ENCODE data around the gene KDM3A. TPM values are rescaled to one million over a fixed set of nuclear protein-coding genes. Genes with fewer than 3 reads are reported as not detected.

Gene KDM3A
- polyA plus RNA-seq, 1 donor from 2014 or later = 51.2 TPM

DNA sequence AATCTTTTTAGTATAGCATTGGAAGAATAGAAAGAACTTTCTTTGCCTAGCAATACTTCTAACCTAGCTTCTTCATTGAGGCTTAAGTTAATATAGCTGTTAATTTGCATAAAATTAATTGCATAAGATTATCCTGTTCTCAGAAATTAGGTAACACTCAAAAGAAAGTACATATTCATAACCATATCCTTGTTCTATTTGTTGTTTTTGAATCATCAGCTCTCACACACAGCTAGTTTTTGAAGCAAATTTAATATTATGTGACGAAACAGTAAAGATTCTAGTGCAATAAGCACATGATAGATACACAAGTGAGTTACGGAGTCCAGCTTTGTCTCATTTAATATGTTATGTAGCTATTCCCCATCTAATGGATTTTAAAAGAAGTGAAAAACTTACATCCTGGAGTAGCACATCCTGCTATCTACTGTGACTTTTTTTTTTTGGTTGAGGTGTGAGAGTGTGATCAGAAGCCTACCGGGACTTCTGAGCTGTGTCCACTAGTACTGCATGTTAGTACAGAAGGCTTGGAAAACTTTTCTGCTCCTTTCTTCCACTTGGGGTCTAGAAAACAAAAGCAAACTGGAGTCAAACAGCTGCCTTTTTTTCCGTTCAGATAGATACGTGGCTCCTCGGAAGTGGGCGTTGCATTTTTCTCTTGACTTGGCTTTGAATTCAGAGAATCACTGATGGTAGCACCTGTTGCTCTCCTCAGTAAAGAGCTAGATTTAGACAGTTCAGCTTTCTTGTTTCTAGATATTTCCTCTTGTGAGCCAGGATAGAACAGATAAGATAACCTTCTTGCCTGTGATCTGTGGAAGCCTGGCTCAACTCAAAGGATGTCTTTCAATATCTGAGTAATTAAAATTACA is 27.2 kb downstream of the KDM3A start:
- no peak overlapping the region for H3K4me2 ChIP-seq (ENCODE audit: low read length)
- no peaks in the 10 kb centered on the region for H3K9me2 ChIP-seq (ENCODE audit: insufficient read depth, low read length)
- H3K9me3 ChIP-seq (ENCODE audit: low read length) = no peaks in the 10 kb centered on the region
- TF ChIP-seq POLR2AphosphoS5 (IDR thresholded peaks at IDR 0.05) = no peak
- TF ChIP-seq, protein P1, sequence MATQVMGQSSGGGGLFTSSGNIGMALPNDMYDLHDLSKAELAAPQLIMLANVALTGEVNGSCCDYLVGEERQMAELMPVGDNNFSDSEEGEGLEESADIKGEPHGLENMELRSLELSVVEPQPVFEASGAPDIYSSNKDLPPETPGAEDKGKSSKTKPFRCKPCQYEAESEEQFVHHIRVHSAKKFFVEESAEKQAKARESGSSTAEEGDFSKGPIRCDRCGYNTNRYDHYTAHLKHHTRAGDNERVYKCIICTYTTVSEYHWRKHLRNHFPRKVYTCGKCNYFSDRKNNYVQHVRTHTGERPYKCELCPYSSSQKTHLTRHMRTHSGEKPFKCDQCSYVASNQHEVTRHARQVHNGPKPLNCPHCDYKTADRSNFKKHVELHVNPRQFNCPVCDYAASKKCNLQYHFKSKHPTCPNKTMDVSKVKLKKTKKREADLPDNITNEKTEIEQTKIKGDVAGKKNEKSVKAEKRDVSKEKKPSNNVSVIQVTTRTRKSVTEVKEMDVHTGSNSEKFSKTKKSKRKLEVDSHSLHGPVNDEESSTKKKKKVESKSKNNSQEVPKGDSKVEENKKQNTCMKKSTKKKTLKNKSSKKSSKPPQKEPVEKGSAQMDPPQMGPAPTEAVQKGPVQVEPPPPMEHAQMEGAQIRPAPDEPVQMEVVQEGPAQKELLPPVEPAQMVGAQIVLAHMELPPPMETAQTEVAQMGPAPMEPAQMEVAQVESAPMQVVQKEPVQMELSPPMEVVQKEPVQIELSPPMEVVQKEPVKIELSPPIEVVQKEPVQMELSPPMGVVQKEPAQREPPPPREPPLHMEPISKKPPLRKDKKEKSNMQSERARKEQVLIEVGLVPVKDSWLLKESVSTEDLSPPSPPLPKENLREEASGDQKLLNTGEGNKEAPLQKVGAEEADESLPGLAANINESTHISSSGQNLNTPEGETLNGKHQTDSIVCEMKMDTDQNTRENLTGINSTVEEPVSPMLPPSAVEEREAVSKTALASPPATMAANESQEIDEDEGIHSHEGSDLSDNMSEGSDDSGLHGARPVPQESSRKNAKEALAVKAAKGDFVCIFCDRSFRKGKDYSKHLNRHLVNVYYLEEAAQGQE (IDR thresholded peaks at IDR 0.05; ENCODE audit: borderline replicate concordance) = no peak
- TF ChIP-seq RAD21 (conservative IDR thresholded peaks at IDR 0.05) = no peak
- TF ChIP-seq EZH2 (IDR thresholded peaks at IDR 0.05; ENCODE audit: borderline replicate concordance, insufficient read depth, low read length, poor library complexity, severe bottlenecking) = no peak
- TF ChIP-seq MXI1 (conservative IDR thresholded peaks at IDR 0.05; ENCODE audit: poor library complexity, severe bottlenecking) = no peak
- no peak for TF ChIP-seq TAF1 (IDR thresholded peaks at IDR 0.05; ENCODE audit: low read depth)
- TF ChIP-seq EP300 (conservative IDR thresholded peaks at IDR 0.05; ENCODE audit: poor library complexity, severe bottlenecking) = no peak
- TF ChIP-seq SMC3 (conservative IDR thresholded peaks at IDR 0.05; ENCODE audit: poor library complexity) = no peak
- TF ChIP-seq, protein P2, sequence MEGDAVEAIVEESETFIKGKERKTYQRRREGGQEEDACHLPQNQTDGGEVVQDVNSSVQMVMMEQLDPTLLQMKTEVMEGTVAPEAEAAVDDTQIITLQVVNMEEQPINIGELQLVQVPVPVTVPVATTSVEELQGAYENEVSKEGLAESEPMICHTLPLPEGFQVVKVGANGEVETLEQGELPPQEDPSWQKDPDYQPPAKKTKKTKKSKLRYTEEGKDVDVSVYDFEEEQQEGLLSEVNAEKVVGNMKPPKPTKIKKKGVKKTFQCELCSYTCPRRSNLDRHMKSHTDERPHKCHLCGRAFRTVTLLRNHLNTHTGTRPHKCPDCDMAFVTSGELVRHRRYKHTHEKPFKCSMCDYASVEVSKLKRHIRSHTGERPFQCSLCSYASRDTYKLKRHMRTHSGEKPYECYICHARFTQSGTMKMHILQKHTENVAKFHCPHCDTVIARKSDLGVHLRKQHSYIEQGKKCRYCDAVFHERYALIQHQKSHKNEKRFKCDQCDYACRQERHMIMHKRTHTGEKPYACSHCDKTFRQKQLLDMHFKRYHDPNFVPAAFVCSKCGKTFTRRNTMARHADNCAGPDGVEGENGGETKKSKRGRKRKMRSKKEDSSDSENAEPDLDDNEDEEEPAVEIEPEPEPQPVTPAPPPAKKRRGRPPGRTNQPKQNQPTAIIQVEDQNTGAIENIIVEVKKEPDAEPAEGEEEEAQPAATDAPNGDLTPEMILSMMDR (IDR thresholded peaks at IDR 0.05; ENCODE audit: poor library complexity, severe bottlenecking) = no peak
- H3K36me3 ChIP-seq (ENCODE audit: insufficient read depth, low read length) = no peaks in the 10 kb centered on the region
- no peak overlapping the region for H3K9ac ChIP-seq (ENCODE audit: low read length)
- H3K79me2 ChIP-seq (replicated peaks; ENCODE audit: insufficient read depth, low read length) = peaks cover 13% of the 10 kb centered on the region
- H4K20me1 ChIP-seq (ENCODE audit: insufficient read depth) = no peaks in the 10 kb centered on the region
- H3K4me3 ChIP-seq (ENCODE audit: low read length) = no peak overlapping the region
- no peaks in the 10 kb centered on the region for H3K27me3 ChIP-seq (ENCODE audit: insufficient read depth, low read depth, low read length)
- no peak overlapping the region for H2AFZ ChIP-seq (ENCODE audit: low read depth, low read length)
- H3K27ac ChIP-seq (ENCODE audit: low read length) = no peak overlapping the region
- no peaks in the 10 kb centered on the region for H3F3A ChIP-seq (ENCODE audit: insufficient read depth, low read length, poor library complexity, severe bottlenecking)

DNA sequence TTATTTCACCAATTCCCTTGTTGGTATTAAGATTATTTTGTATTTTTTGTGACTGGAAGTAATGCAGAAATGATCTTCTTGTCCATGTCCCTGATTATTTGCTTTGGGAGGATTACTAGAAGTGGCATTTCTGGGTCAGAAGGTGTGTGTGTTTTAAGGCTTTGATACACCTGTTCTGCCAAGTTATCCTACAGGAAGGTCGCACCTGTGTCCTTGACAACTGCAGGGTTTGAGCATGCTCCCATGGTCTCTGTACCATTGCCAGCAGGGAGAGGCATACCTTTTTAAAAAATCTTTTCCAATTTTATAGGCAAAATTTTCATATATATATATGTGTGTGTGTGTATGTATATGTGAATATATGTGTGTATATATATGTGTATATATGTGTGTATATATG is 29.7 kb downstream of the KDM3A start:
- no peaks in the 10 kb centered on the region for H4K20me1 ChIP-seq (ENCODE audit: insufficient read depth)
- no peaks in the 10 kb centered on the region for H3K36me3 ChIP-seq (ENCODE audit: insufficient read depth, low read length)
- H3K9me3 ChIP-seq (ENCODE audit: low read length) = no peaks in the 10 kb centered on the region

More for the DNA sequence above, 29.7 kb downstream of the KDM3A start:
- Histone ChIP-seq H3K79me2 (replicated peaks; ENCODE audit: insufficient read depth, low read length) (peaks cover 13% of the 10 kb centered on the region), H3K9me2 (ENCODE audit: insufficient read depth, low read length) (no peaks in the 10 kb centered on the region), H3K4me3 (ENCODE audit: low read length) (no peak overlapping the region), H3K27ac (ENCODE audit: low read length) (no peak overlapping the region), H3K27me3 (ENCODE audit: insufficient read depth, low read depth, low read length) (no peaks in the 10 kb centered on the region), H3K9ac (ENCODE audit: low read length) (no peak overlapping the region), H2AFZ (ENCODE audit: low read depth, low read length) (no peak overlapping the region), H3F3A (ENCODE audit: insufficient read depth, low read length, poor library complexity, severe bottlenecking) (no peaks in the 10 kb centered on the region), H3K4me2 (ENCODE audit: low read length) (no peak overlapping the region)
- TF ChIP-seq RAD21 (conservative IDR thresholded peaks at IDR 0.05) = no peak
- TF ChIP-seq EZH2 (IDR thresholded peaks at IDR 0.05; ENCODE audit: borderline replicate concordance, insufficient read depth, low read length, poor library complexity, severe bottlenecking) = no peak
- TF ChIP-seq POLR2AphosphoS5 (IDR thresholded peaks at IDR 0.05) = no peak
- TF ChIP-seq MXI1 (conservative IDR thresholded peaks at IDR 0.05; ENCODE audit: poor library complexity, severe bottlenecking) = no peak
- no peak for TF ChIP-seq EP300 (conservative IDR thresholded peaks at IDR 0.05; ENCODE audit: poor library complexity, severe bottlenecking)
- TF ChIP-seq, protein P2 (IDR thresholded peaks at IDR 0.05; ENCODE audit: poor library complexity, severe bottlenecking) = no peak
- TF ChIP-seq TAF1 (IDR thresholded peaks at IDR 0.05; ENCODE audit: low read depth) = no peak
- TF ChIP-seq, protein P1 (IDR thresholded peaks at IDR 0.05; ENCODE audit: borderline replicate concordance) = no peak
- TF ChIP-seq SMC3 (conservative IDR thresholded peaks at IDR 0.05; ENCODE audit: poor library complexity) = no peak
